Ishikawa (cell line): ENCODE measurements around the gene OR10G7.

ENCODE experiments used
- CEBPB ChIP-seq: IDR thresholded peaks from 2 replicates; pipeline ENCODE4 v1.6.1; 2012
- EGR1 ChIP-seq: IDR thresholded peaks from 2 replicates; pipeline ENCODE4 v1.6.1; 2012
- EP300 ChIP-seq: IDR thresholded peaks from 2 replicates; pipeline ENCODE4 v1.6.1; 2012; ENCODE audit warnings: borderline replicate concordance
- FOXM1 ChIP-seq: IDR thresholded peaks from 2 replicates; pipeline ENCODE4 v1.6.1; 2012; ENCODE audit warnings: low read depth, borderline replicate concordance
- NFIC ChIP-seq: IDR thresholded peaks from 2 replicates; pipeline ENCODE4 v1.6.1; 2012
- RAD21 ChIP-seq: IDR thresholded peaks from 2 replicates; pipeline ENCODE4 v1.6.1; 2012; ENCODE audit warnings: low read depth
- TAF1 ChIP-seq: IDR thresholded peaks from 2 replicates; pipeline ENCODE4 v1.6.1; 2012; ENCODE audit warnings: low read depth, mild to moderate bottlenecking
- TCF12 ChIP-seq: IDR thresholded peaks from 2 replicates; pipeline ENCODE4 v1.6.1; 2012; ENCODE audit warnings: low read depth
- YY1 ChIP-seq: IDR thresholded peaks from 2 replicates; pipeline ENCODE4 v1.6.1; 2012; ENCODE audit warnings: low read depth
- ZBTB7A ChIP-seq: IDR thresholded peaks from 2 replicates; pipeline ENCODE4 v1.6.1; 2012; ENCODE audit warnings: low read depth
- TF ChIP-seq, protein P1 (sequence below): IDR thresholded peaks from 2 replicates; pipeline ENCODE4 v1.6.1; 2012; ENCODE audit warnings: low read depth, mild to moderate bottlenecking
- TF ChIP-seq, protein P2 (sequence below): IDR thresholded peaks from 2 replicates; pipeline ENCODE4 v1.6.1; 2012

DNA sequence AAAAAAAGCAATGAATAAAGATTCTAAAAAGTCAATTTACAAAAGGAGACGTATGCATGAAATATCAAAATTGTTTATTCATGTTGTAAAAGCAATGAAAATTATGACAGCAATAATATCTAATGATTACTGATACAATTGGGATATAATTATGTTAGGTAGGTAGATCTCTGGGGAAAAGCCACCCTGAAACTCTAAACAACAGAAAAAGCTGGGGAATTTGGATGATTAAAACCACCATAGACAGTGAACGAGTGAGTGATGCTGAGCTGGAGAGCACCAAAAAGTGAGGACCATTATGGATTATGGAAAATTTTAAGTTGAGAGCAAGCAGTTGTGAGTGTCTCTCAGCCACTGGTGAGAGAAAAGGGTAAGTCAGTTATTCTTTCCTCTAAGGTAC is 14.6 kb downstream of the OR10G7 start, which contains the start of gene OR10G8:
- TF ChIP-seq FOXM1 (no peak), RAD21 (no peak), YY1 (no peak), EGR1 (no peak), TCF12 (no peak), ZBTB7A (no peak), EP300 (no peak), NFIC (no peak), CEBPB (no peak), TAF1 (no peak)
- TF ChIP-seq, protein P1, sequence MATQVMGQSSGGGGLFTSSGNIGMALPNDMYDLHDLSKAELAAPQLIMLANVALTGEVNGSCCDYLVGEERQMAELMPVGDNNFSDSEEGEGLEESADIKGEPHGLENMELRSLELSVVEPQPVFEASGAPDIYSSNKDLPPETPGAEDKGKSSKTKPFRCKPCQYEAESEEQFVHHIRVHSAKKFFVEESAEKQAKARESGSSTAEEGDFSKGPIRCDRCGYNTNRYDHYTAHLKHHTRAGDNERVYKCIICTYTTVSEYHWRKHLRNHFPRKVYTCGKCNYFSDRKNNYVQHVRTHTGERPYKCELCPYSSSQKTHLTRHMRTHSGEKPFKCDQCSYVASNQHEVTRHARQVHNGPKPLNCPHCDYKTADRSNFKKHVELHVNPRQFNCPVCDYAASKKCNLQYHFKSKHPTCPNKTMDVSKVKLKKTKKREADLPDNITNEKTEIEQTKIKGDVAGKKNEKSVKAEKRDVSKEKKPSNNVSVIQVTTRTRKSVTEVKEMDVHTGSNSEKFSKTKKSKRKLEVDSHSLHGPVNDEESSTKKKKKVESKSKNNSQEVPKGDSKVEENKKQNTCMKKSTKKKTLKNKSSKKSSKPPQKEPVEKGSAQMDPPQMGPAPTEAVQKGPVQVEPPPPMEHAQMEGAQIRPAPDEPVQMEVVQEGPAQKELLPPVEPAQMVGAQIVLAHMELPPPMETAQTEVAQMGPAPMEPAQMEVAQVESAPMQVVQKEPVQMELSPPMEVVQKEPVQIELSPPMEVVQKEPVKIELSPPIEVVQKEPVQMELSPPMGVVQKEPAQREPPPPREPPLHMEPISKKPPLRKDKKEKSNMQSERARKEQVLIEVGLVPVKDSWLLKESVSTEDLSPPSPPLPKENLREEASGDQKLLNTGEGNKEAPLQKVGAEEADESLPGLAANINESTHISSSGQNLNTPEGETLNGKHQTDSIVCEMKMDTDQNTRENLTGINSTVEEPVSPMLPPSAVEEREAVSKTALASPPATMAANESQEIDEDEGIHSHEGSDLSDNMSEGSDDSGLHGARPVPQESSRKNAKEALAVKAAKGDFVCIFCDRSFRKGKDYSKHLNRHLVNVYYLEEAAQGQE: no peak
- TF ChIP-seq, protein P2, sequence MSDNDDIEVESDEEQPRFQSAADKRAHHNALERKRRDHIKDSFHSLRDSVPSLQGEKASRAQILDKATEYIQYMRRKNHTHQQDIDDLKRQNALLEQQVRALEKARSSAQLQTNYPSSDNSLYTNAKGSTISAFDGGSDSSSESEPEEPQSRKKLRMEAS: no peak
